GM23248 (cell line): ENCODE results near the gene TAL1. TPM values are rescaled to one million over a fixed set of nuclear protein-coding genes. Genes with fewer than 3 reads are reported as not detected.

Experiments used
- DNase-seq: peaks from one replicate; pipeline ENCODE4 v3.0.0-alpha.2; 2015
- H2AFZ ChIP-seq: fragments of 200-600 bp; sonication (generic); 2 replicates; pipeline ENCODE4 v1.6.1; 2016; ENCODE audit warnings: antibody characterized with exemption
- H3F3A ChIP-seq: fragments of 200-600 bp; sonication (generic); 2 replicates; pipeline ENCODE4 v1.6.1; 2016; ENCODE audit warnings: mild to moderate bottlenecking, antibody characterized with exemption, mixed run types; ENCODE audit not compliant: insufficient read depth
- H3K27ac ChIP-seq: fragments of 200-600 bp; sonication (generic); 2 replicates; pipeline ENCODE4 v1.5.1; 2016; ENCODE audit warnings: mild to moderate bottlenecking
- H3K27me3 ChIP-seq: fragments of 200-600 bp; sonication (generic); replicated peaks from 2 replicates; pipeline ENCODE4 v1.6.1; 2016; ENCODE audit warnings: mild to moderate bottlenecking; ENCODE audit not compliant: insufficient read depth
- H3K36me3 ChIP-seq: fragments of 200-600 bp; sonication (generic); 2 replicates; pipeline ENCODE4 v1.6.1; 2016; ENCODE audit warnings: low read depth, mild to moderate bottlenecking
- H3K4me1 ChIP-seq: fragments of 200-600 bp; sonication (generic); 2 replicates; pipeline ENCODE4 v1.6.1; 2016; ENCODE audit warnings: mild to moderate bottlenecking; ENCODE audit not compliant: insufficient read depth
- H3K4me2 ChIP-seq: fragments of 200-600 bp; sonication (generic); one replicate; pipeline ENCODE4 v1.6.1; 2016; ENCODE audit warnings: mild to moderate bottlenecking; ENCODE audit not compliant: unreplicated experiment
- H3K4me3 ChIP-seq: fragments of 200-600 bp; sonication (generic); 2 replicates; pipeline ENCODE4 v1.5.1; 2016; ENCODE audit warnings: mild to moderate bottlenecking
- H3K79me2 ChIP-seq: fragments of 200-600 bp; sonication (generic); 2 replicates; pipeline ENCODE4 v1.6.1; 2016; ENCODE audit warnings: mild to moderate bottlenecking; ENCODE audit not compliant: insufficient read depth
- H3K9ac ChIP-seq: fragments of 200-600 bp; sonication (generic); 2 replicates; pipeline ENCODE4 v1.6.1; 2016; ENCODE audit warnings: mild to moderate bottlenecking
- H3K9me2 ChIP-seq: fragments of 200-600 bp; sonication (generic); 2 replicates; pipeline ENCODE4 v1.6.1; 2016; ENCODE audit warnings: mixed run types, mild to moderate bottlenecking, moderate library complexity; ENCODE audit not compliant: insufficient read depth
- H3K9me3 ChIP-seq: fragments of 200-600 bp; sonication (generic); one replicate; pipeline ENCODE4 v1.6.1; 2017; ENCODE audit warnings: low read depth
- H4K20me1 ChIP-seq: fragments of 200-600 bp; sonication (generic); 2 replicates; pipeline ENCODE4 v1.6.0; 2016; ENCODE audit not compliant: insufficient read depth
- EZH2 ChIP-seq: fragments of 200-600 bp; sonication (generic); IDR thresholded peaks from 2 replicates; pipeline ENCODE4 v1.6.1; 2018; ENCODE audit warnings: antibody characterized with exemption, mild to moderate bottlenecking; ENCODE audit not compliant: insufficient read depth, poor library complexity, severe bottlenecking
- EZH2phosphoT487 ChIP-seq: fragments of 200-600 bp; sonication (generic); IDR thresholded peaks from 2 replicates; pipeline ENCODE4 v1.6.1; 2018; ENCODE audit warnings: antibody characterized with exemption, moderate library complexity, mild to moderate bottlenecking, low read depth; ENCODE audit not compliant: insufficient read depth
- WGBS, 2 experiments: methylation state at CpG; one replicate each; pipeline ENCODE4 v1.1.6; 2015 to 2017; ENCODE audit warnings: low lambda C conversion rate in 2 of 2, low coverage in 1 of 2; ENCODE audit errors: missing lambda C conversion rate in 2 of 2; 5-methylcytosine and 5-hydroxymethylcytosine counted together
- in situ Hi-C: fragments of 300-500 bp; cut with MboI; formaldehyde crosslinking; loops from 2 replicates; pipeline ENCODE4 v1.15.0; 2020
- polyA plus RNA-seq: library from polyadenylated mRNA; unstranded; fragments of >200 nt; fragmentation: Nextera tagmentation; extraction: Ambion mirVana; gene quantifications from 2 replicates; pipeline ENCODE4 v1.2.1, GENCODE V29; 2016
- total RNA-seq: library from RNA; depleted of rRNA; stranded (reverse); fragments of >200 nt; shearing (Covaris generic); gene quantifications from 2 replicates; pipeline ENCODE4 v1.2.3, GENCODE V29; 2014

TAL1 gene
- total and polyA plus RNA-seq, 2 experiments from 2014 or later, result not detected

- WGBS, 2 experiments, result 93 to 100% methylated on average over 1 of the region's 1 CpG
- in situ Hi-C loops, result no loop called here
- no peak overlapping the region for H3K4me3 ChIP-seq
- DNase-seq, result peak; percentile 73
- TF ChIP-seq EZH2phosphoT487, result no peak
- TF ChIP-seq EZH2, result no peak
- H3K4me2 ChIP-seq, result no peak overlapping the region
- H2AFZ ChIP-seq, result no peak overlapping the region
- no peaks in the 10 kb centered on the region for H3K9me2 ChIP-seq
- no peak overlapping the region for H3K9ac ChIP-seq
- H3K9me3 ChIP-seq, result no peaks in the 10 kb centered on the region
- no peaks in the 10 kb centered on the region for H3K79me2 ChIP-seq
- no peaks in the 10 kb centered on the region for H3K4me1 ChIP-seq
- no peaks in the 10 kb centered on the region for H3K27me3 ChIP-seq
- no peak overlapping the region for H3K27ac ChIP-seq
- no peaks in the 10 kb centered on the region for H4K20me1 ChIP-seq
- no peaks in the 10 kb centered on the region for H3F3A ChIP-seq
- H3K36me3 ChIP-seq, result 0 out of 2 replicates have a peak, but pooled peaks cover 15% of the 10 kb centered on the region
Measured at GRCh38 chr1:47262787-47263413, 30.9 kb upstream of the TAL1 start.

- no peaks in the 10 kb centered on the region for H3K27me3 ChIP-seq
- no peak overlapping the region for H3K9ac ChIP-seq
- no peak for DNase-seq
- 0 out of 2 replicates have a peak, but pooled peaks cover 8% of the 10 kb centered on the region for H3K36me3 ChIP-seq
- no peak overlapping the region for H3K27ac ChIP-seq
- H3K79me2 ChIP-seq, result no peaks in the 10 kb centered on the region
- no peaks in the 10 kb centered on the region for H3K9me2 ChIP-seq
- no peak overlapping the region for H3K4me3 ChIP-seq
- no peaks in the 10 kb centered on the region for H3F3A ChIP-seq
- no peaks in the 10 kb centered on the region for H3K9me3 ChIP-seq
- H3K4me1 ChIP-seq, result no peaks in the 10 kb centered on the region
- H2AFZ ChIP-seq, result no peak overlapping the region
- in situ Hi-C loops, result no loop called here
- no peaks in the 10 kb centered on the region for H4K20me1 ChIP-seq
- TF ChIP-seq EZH2phosphoT487, result no peak
- 98% methylated on average over 2 of the region's 2 CpGs for WGBS, 2 experiments
- no peak overlapping the region for H3K4me2 ChIP-seq
Measured at GRCh38 chr1:47257224-47257623, 25.2 kb upstream of the TAL1 start.

DNA sequence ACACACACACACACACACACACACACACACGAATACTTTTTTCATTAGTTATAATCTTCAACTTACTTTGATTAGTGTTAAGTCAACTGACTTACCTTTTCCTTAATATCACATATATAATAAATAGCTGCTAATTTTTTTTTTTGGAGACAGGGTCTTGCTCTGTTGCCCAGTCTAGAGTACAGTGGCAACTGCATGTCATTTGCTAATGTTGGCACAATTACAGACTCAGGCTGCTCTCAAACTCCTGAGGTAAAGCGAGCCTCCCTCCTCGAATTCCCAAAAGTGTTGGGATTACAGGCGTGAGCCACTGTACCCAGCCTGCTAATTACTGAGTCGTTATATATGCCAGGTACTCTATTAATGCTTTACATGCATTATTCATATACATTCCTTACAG lies 20.8 kb upstream of the TAL1 start:
- Histone ChIP-seq H3K4me3 (no peak overlapping the region), H4K20me1 (no peaks in the 10 kb centered on the region), H3K79me2 (no peaks in the 10 kb centered on the region), H2AFZ (no peak overlapping the region), H3K9me3 (no peaks in the 10 kb centered on the region), H3K27ac (no peak overlapping the region), H3K36me3 (no peaks in the 10 kb centered on the region), H3K9ac (no peak overlapping the region), H3K4me1 (no peaks in the 10 kb centered on the region), H3K27me3 (no peaks in the 10 kb centered on the region), H3K9me2 (no peaks in the 10 kb centered on the region), H3F3A (no peaks in the 10 kb centered on the region), H3K4me2 (no peak overlapping the region)
- TF ChIP-seq EZH2 (no peak), EZH2phosphoT487 (no peak)
- WGBS, 2 experiments, result 87% methylated on average over 5 of the region's 5 CpGs
- DNase-seq, result no peak
- in situ Hi-C loops, result no loop called here

GRCh38 chr1:47252369-47252768 lies 20.3 kb upstream of the TAL1 start:
- Histone ChIP-seq H3K4me2 (no peak overlapping the region), H3F3A (no peaks in the 10 kb centered on the region), H3K36me3 (no peaks in the 10 kb centered on the region), H3K27ac (no peak overlapping the region), H3K9me3 (no peaks in the 10 kb centered on the region), H2AFZ (no peak overlapping the region), H3K79me2 (no peaks in the 10 kb centered on the region), H3K9me2 (no peaks in the 10 kb centered on the region), H3K27me3 (no peaks in the 10 kb centered on the region), H3K9ac (no peak overlapping the region), H4K20me1 (no peaks in the 10 kb centered on the region), H3K4me1 (no peaks in the 10 kb centered on the region), H3K4me3 (no peak overlapping the region)
- TF ChIP-seq EZH2phosphoT487 (no peak), EZH2 (no peak)
- 85 to 95% methylated on average over 1 of the region's 1 CpG for WGBS, 2 experiments
- in situ Hi-C loops, result no loop called here
- no peak for DNase-seq

DNA sequence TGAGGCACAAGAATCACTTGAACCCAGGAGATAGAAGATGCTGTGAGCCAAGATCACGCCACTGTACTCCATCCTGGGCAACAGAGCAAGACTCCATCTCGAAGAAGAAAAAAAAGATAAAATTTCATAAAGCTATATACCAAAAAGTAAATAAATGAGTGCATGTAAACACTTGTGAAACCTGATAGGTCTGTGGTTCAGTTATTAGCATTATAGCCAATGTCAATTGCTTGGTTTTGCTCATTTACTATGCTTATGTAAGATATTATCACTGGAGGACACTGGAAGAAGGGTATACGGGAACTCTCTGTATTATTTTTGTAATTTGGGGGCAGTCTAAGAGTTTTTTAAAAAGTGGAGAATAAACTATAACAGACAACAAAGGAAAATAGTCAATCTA lies 17.7 kb upstream of the TAL1 start:
- H3K36me3 ChIP-seq, result no peaks in the 10 kb centered on the region
- DNase-seq, result no peak
- H3K4me2 ChIP-seq, result no peak overlapping the region
- H3K4me3 ChIP-seq, result no peak overlapping the region
- H3K4me1 ChIP-seq, result no peaks in the 10 kb centered on the region
- H3K79me2 ChIP-seq, result no peaks in the 10 kb centered on the region
- no peak overlapping the region for H3K27ac ChIP-seq
- TF ChIP-seq EZH2 (no peak), EZH2phosphoT487 (no peak)
- no peaks in the 10 kb centered on the region for H3F3A ChIP-seq
- no peaks in the 10 kb centered on the region for H4K20me1 ChIP-seq
- no peak overlapping the region for H2AFZ ChIP-seq
- H3K9ac ChIP-seq, result no peak overlapping the region
- in situ Hi-C loops, result no loop called here
- no peaks in the 10 kb centered on the region for H3K9me2 ChIP-seq
- H3K9me3 ChIP-seq, result no peaks in the 10 kb centered on the region
- H3K27me3 ChIP-seq, result 0 out of 2 replicates have a peak, but pooled peaks cover under 1% of the 10 kb centered on the region
- 84 to 99% methylated on average over 3 of the region's 3 CpGs for WGBS, 2 experiments
